HG03342 (cell line): ENCODE results near the gene STPG1.
A peak's percentile ranks its signal among the peaks of the same experiment; 100 is the strongest.

Experiments used
- ATAC-seq: cut with Tn5 transposase; IDR thresholded peaks from one replicate; pipeline ENCODE4 v1.9.1; 2021; ENCODE audit warnings: mild to moderate bottlenecking, moderate library complexity; ENCODE audit not compliant: unreplicated experiment

STPG1 gene

DNA sequence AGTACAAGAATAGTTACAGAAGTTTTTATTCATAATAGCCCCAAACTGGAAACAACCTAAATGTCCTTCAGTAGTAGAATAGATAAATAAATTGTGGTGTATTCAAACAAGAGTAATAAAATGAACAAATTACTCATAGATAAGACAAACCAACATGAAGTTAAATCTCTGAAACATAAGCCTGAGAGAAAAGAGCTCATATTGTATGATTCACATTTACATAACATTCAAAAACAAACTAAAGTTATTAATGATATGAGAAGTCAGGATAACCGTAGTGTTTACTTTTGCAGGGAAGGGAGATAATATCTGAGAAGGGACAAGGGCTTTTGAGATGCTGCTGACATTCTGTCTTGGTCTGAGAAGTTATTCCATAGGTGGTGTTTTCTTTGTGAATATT is 13.5 kb downstream of the STPG1 start:
- no peak for ATAC-seq

DNA sequence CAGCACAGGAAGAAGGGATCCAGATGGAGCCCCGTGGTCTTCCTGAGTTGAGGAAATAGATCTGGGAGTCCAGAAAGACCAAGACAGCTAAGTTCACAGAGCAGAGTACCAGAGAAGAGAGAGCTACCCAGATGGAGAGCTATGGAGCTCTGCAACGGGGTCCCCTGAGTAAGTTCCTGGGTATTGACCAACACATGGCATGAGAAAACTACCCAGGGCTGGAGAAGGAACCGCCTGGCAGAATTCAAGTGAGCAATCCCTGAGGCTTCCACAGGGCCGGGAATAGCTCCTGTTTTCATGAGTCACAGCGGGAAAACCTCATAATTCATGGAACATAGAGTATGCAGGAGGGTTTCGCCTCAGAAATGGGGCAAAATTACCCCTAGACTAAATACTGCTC is 19.7 kb downstream of the STPG1 start:
- ATAC-seq = no peak

DNA sequence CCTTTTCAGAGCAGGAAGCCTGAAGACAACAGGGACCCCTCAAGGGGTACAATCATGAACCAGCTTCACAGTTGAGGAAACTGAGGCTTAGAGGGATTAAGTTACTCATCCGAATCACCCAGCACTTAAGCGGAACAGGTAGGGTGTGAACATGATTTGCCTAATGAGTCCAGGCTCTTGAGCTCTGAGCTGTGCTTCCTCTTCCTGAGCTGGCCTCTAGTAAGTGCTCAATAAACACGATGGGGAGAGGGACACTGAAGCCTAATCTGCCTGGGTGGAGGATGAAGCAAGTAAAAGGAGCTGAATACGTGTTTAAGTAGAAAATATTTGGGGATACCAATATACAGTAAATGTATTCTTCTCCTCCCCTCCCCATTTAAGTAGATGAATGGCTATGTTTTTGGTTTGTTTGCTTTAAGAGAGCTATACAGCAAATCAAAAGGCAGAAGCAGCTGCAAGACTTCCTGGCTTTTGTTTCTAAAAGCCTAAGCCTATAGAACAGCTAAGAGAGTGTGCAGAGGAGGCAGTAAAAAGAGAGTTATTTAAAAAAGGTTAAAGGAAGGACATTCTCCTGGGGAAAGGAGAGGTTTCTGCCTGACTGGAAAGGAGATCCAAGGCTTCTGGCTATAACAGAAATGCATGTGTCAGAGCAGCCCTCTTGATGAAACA is 20.5 kb downstream of the STPG1 start:
- no peak for ATAC-seq

DNA sequence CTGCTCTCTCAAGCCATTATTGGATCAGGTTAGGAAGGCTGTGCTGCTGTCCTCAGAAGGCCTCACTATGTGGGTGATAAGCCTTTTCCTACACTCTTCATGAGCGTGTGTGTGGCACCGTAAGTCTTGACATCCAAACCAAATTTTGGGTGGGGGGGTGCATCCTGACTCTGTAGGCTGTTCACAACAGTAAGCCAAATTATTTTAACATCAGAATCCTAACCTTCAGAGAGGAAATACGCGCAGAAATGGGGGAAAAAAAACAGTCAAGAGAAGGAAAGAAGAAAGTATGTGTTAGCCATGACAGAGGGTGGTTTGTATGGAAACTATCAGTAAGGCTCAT is 21.0 kb downstream of the STPG1 start:
- ATAC-seq = no peak

DNA sequence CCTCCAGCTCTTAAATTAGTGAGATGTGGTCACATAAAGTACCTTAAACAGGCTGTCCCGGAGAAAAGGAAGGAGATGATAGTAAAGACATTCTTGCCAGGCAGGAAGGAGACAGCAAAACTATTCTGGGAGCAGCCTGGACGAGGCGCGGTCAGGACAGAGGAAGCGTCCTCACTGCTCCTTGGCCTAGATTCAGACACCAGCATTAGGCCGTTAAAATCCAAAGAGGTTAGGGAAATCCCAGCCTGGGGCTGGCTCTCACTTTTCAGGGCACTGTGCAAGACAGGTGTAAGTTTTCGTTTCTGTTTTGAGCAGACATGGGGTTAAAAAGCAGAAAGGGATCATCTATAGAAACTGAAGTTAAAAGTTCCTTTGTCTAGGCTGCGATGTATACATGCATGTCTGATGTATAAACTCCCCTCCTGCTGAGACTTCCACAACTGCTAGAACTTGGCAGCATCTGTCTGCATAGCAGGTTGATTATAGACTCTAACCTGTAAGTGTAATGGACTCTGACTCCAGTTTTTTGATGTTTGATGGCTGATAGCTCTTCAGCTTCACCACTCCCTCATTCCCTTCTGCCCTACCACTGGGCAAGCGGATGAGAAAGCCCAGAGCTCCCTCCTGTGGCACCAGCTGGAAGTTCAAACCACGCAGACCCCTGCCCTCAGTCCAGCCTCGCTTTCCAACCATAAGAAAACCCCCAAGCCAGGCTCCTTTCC is 21.5 kb downstream of the STPG1 start:
- ATAC-seq = peak; percentile 66

DNA sequence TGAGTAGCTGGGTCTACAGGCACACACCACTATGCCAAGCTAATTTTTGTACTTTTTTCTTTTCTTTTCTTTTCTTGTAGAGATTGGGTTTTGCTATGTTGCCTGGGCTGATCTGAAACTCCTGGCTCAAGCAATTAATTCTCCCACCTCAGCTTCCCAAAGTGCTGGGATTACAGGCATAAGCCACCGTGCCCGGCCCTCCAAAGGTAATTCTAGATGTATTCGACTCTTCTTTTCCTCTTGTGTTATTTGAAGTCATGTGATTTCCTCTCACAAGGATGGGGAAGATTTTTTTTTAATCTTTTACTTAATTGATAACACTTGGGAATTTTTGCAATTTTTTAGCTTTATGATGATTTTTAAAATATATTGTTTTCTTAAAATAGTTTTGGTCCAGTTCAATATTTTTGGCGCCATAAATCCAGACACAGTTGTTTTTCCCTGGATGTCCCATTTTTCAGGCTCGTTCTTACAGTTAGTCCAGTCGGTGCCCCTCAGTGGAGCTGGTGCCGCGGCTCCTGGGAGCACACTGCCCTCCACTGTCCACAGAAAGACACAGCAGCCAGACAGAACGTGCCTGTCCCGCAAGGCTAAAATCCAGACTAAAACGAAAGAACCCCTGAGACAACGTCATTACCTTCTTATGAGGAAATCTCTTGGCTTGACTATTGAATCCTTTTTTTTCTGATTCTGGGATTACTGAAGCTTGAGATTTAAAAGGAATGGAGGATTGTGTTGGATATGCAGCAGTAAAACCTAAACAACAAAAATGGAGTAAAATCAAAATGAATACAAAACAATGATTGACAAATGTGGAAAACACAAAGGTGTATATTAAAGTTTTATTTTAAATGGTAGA is 22.4 kb downstream of the STPG1 start:
- no peak for ATAC-seq

DNA sequence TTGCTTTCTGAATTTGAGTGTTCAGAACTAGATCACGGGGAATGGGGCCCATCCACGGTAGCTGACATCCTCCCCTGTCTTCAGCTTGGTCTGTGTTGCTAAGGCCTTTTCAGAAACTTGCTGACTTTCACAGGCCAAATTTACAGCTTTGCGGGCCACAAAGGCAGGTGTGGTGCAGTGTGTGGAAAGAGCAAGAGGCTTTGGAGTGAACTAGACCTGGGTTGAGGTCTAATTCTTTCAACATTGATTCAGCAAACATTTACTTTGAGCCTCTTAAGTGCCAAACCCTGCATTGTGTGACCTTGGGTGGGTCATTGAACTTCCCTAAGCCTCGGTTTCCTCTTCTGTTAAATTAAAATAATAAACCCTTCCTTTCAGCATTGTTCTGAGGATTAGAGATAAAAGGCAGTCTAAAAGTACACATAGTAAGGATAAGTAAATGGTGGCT is 24.3 kb downstream of the STPG1 start:
- ATAC-seq = no peak

DNA sequence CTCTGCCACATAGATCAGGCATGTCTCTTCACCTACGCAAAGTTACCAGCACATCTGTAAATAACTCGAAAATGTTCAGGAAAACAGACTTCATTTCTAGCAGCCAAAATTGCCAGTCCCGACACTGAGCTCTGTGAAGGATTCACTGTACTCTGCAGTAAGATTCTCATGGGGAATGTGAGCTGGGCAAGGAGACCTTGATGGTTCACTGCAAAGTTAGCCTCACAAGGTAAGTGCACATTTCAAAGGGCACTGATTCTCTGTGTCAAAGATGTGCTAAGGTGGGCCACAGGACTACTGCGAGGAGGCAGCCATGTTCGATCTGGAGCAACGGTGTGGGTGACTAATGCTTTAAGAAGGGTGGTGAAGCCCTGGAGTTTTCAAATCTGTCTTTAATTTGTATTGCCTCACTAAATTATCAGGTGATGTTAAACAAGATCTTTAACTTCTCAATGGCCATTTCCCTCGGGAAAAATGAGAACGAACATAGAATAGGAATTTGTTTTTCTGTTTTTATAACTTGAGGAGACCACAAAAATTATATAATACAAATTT is 25.2 kb downstream of the STPG1 start:
- no peak for ATAC-seq

DNA sequence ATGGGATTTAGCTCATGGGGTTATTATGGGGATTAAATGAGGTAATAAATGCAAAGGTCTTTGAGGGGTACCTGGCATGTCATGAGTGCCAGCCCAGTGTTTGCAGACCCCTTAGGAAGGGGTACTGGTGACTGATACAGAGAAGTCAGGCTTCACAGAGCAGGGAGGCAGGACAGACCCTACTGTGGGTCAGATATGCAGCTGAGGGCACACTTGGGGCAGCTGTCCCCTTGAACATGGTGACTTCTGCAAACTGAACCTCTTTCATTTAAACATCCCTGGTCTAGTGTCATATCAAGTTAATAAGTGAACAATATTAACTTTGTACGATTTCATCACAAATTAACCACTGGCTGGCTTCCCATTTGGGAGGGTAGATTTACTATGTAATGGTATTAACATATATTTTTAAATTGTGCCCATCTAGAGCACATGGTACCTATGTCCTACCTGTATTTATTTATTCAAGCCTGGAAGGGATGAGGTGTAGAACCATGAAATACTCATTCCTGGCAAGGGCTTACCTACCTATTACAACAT is 25.9 kb downstream of the STPG1 start:
- no peak for ATAC-seq

DNA sequence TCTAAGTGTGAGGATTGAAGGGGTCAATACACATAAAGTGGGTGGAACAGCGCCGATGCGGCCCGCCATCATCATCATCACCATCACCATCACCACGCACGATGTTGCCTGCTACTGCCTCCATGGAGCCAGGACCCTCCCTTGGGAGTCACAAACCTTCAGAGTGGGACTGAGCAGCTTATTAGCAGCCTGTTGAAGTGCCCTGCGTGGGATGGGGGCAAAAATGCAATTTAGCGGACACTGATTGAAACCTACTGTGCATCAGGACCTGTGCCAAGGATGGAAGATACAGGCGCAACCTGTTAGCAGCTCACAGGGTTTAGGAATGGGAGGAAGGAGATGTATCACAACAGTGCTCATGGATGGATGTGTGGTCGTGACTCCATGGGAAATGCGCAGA is 26.7 kb downstream of the STPG1 start:
- ATAC-seq = no peak

DNA sequence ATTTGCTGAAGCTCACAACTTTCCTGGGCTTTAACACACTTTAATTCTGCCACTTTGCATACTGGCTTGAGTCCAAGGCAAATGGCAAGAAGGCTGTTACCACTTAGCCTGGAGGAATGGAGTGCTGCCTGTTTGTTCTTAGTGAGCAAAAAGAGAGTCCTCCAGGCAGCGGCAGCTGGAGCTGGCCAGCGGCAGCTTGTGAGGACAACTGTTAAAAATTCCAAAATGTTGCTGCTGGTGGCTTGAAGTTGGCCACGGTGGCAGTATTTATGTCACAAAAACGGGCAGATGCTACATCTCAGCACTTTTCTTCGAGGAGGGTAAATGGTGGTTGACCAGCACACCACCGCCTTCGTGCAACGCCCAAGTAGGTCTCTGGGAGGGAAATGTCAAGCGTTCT is 27.3 kb downstream of the STPG1 start:
- no peak for ATAC-seq

DNA sequence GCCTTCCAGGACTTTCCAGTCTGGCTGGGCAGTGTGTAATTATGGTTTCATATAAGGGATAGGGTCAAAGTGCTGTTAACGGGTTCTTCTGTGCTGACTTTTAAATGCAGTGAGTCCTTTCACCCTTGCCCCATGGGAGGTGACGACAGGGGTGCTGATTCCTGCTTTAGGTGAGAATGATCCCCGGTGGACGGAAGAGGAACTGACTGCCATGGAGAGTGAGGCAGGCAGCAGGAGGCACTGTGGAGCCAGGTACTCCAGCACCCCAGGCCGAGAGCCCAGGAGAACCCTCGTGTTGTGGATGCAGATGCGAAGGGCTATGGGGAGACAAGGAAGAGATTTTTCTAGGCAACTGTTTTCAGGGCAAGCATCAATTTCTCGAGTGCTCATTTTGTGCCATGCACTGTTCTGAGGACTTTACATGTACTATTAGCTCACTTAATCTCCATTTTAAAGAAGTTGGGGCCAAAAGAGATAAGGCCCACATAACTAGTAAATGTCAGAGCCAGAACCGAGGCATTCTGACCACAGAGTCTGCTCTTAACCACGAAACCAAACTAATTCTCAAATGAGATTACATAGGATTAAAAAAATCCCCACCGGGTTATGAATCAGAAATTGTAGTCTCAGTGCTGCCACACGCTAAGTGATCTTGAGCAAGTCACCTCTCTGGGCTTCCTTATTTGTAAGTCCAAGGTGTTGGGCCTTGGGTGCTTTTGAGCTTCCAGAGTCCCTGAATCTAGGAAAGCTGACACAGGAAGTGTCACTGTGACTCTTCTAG is 28.2 kb downstream of the STPG1 start:
- no peak for ATAC-seq

DNA sequence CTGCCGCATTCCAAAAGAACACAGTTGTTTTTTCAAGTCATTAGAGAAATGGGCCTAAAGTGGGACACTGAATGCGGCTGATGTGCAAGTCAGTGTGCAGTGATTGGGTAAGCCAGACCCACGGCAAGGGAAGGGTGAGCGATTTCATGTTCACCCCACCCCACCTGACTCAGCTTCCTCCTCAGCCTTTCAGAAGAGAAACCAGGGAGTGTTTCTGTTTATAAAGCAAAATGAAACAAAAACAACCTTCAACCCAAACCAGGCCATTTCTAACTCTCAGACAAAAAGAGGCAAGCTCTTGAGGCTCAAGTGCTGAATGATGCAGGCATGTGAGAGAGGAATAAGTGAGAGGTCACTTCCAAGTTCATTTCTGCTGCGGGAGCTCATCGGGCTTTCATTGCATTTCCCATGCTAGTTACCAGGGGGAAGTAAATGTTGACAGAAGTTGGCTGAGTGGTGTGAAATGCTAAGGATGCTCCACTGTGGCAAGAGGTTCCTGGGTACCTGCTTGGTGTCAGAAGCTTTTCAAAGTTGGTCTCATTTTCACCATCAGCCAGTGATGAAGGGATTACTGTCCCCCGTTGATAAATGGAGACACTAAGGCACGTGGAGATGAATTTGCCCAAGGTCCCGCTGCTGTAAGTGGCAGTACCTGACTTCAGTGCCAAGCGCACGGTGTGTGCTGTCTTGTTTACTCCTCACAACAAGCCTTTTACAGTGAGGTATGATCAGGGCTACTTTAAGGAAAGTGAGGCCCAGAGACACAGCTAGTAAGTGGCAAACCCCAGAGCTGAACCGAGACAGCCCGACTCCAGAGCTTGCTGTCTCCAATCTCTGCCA is 29.1 kb downstream of the STPG1 start:
- peak; percentile 71 for ATAC-seq

DNA sequence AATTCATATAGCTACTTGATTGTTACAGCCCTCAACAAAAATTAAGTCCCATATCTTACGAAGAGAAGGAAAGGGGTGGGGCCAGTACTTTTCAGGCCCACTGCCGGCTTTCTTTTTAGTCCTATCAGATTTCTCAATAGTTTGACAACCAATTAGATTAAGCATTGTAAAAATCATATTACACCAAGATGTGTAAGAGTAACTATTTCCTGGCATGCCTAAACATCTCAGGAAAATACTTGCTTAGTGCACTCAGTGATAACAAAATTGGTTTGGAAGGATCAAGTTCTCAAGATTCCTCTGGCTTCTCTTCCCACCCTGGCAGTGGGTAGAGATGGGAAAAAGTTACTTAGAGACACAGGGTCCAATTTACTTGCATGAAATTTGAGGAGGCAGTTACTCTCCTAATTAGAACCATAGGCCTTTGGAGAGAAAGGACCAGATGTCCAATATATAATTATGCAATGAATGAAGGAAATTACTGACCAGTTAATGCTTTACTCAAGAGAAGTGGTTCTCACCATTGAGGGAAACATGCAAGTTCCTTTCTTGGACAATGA is 30.1 kb downstream of the STPG1 start:
- no peak for ATAC-seq

DNA sequence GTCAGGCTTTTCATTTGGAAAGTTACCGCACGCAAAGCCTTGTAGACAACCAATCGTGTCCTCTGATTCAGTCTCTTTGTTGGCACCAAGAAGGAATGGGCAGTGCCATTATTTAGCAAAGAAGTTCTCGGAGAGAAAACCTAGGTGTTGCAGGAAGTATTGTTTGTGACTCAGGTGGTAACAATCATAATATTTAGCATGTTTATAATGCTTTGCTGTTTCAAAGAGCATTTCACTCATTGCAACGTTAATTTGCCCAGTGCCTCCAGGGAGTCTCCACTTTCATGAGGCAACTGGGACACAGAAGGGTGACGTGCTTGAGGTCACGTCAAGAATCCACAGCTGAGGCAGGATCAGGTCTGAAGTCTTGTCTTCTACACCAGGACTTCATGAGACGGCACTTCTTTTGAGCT is 31.4 kb downstream of the STPG1 start:
- ATAC-seq = no peak

DNA sequence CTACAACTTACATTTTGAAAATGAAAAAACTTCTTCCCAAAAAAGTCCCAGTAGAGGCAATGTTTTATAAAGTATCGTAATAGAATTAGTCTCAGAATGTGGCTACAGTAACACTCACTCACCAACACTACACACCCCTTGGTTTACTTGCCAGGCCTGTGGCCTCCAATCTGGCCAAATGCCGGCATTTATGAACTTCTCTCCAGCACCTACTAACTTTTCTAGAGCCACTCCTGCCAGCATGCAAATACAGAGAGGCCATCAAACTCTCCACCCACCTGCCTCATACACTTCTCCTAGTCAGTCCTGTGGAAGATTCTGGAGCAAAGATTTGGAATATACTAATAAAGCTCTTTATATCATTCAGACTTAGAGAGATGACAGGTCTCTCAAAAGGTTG is 32.3 kb downstream of the STPG1 start:
- no peak for ATAC-seq

DNA sequence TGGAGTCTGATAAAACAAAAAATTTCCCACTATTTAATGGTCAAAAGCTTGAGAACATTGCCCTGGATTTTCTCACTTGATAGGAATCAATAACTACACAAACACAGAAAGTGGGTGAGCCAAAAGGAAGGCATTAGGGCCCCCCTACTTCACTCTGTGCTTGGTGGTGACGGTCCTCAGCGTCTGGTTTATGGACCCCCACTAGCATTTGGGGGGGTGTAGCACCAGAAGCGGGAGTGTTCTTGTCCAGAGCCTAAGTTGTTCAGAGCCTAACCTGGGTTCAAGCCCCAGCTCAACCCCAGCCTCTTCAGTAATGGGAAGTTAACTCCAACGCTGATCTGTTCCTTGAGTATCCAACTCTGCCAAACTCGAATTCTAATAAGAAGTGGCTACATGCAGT is 33.1 kb downstream of the STPG1 start:
- no peak for ATAC-seq

DNA sequence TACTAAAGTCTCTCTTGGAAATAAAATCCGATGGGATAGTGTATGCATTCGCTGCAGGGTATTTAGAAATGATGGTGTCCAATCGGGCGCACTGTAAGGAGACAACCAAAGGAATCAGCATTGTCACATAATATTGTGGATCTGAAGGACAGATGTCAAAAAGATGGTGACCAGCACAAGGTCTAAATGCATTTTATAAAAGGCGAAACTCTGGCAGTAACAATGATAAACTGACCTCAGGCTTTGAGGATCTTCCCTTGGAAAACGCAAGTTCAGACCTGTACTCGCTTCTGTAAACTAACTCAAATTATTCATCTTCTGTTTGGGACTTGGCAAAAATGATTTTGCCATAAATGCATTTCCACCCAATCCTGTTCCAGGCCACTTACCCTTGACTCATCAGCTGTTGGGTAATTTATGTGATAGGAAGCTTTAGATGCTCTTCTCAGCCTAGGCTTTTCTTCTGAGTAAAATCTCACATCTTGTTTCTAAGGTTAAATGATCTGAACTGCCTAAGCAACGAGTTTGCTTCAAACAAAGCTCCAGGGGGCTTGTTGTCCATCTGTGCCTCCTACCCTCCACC is 33.8 kb downstream of the STPG1 start:
- ATAC-seq = no peak
